H1 (cell line): Measurements from ENCODE around the gene C1GALT1. TPM values are rescaled to one million over a fixed set of nuclear protein-coding genes. Genes with fewer than 3 reads are reported as not detected.

Experiments
- BRCA1 ChIP-seq: IDR thresholded peaks from 2 replicates; pipeline ENCODE4 v1.6.1; 2012; ENCODE audit warnings: low read depth, low read length, improper control_type of control experiment
- CBX5 ChIP-seq: fragments of 300-800, 300-1000 bp; sonication (generic); IDR thresholded peaks from 2 replicates; pipeline ENCODE4 v1.7.1; 2016; ENCODE audit warnings: antibody characterized with exemption, low read length, low read depth
- CHD1 ChIP-seq: IDR thresholded peaks from 2 replicates; pipeline ENCODE4 v1.6.1; 2012; ENCODE audit warnings: low read depth, low read length, improper control_type of control experiment
- FOSL1 ChIP-seq: IDR thresholded peaks from 2 replicates; pipeline ENCODE4 v1.6.1; 2011; ENCODE audit warnings: mild to moderate bottlenecking, low read depth, low read length, moderate library complexity; ENCODE audit not compliant: insufficient read depth
- KDM1A ChIP-seq: fragments of 200-600, 300-600 bp; sonication (generic); IDR thresholded peaks from 2 replicates; pipeline ENCODE4 v1.7.1; 2016; ENCODE audit warnings: mild to moderate bottlenecking, low read length, borderline replicate concordance
- TBP ChIP-seq: IDR thresholded peaks from 2 replicates; pipeline ENCODE4 v1.6.1; 2011; ENCODE audit warnings: low read depth, low read length, improper control_type of control experiment
- polyA plus RNA-seq, 7 experiments: library from polyadenylated mRNA; depleted of rRNA in 3 of 7; stranded (reverse) in 5 of 7; unstranded in 2 of 7; fragments of >200 nt in 5 of 7; fragments of 200-250 nt in 2 of 7; gene quantifications; 1 replicate in 5 of 7; 2 replicates in 1 of 7; 4 replicates in 1 of 7; pipeline versions ENCODE4 v1.2.1 to v1.2.3, GENCODE V29; 2011 to 2013; ENCODE audit warnings: missing spikeins in 2 of 7, mixed read lengths in 2 of 7
- total RNA-seq: library from RNA; stranded (reverse); fragmentation: NEBNext Ultra II Directional; extraction: Animal tissue kit (Norgen Biotek cat#: 25700); gene quantifications from 2 replicates; pipeline ENCODE4 v1.2.1, GENCODE V29; 2021
- TF ChIP-seq, protein P1 (sequence below): fragments of 300-600 bp; sonication (generic); IDR thresholded peaks from 2 replicates; pipeline ENCODE4 v1.7.1; 2012; ENCODE audit warnings: low read length, moderate library complexity, mild to moderate bottlenecking, inconsistent platforms; ENCODE audit not compliant: insufficient replicate concordance
- TF ChIP-seq, protein P2 (sequence below): IDR thresholded peaks from 2 replicates; pipeline ENCODE4 v1.6.1; 2012; ENCODE audit warnings: low read length, inconsistent platforms

The C1GALT1 gene
- total and polyA plus RNA-seq, 2 of the 8 experiments (the other 6 are each of a cell fraction or from before 2014, with no cell fraction given), result 18.7 to 94.2 TPM

DNA sequence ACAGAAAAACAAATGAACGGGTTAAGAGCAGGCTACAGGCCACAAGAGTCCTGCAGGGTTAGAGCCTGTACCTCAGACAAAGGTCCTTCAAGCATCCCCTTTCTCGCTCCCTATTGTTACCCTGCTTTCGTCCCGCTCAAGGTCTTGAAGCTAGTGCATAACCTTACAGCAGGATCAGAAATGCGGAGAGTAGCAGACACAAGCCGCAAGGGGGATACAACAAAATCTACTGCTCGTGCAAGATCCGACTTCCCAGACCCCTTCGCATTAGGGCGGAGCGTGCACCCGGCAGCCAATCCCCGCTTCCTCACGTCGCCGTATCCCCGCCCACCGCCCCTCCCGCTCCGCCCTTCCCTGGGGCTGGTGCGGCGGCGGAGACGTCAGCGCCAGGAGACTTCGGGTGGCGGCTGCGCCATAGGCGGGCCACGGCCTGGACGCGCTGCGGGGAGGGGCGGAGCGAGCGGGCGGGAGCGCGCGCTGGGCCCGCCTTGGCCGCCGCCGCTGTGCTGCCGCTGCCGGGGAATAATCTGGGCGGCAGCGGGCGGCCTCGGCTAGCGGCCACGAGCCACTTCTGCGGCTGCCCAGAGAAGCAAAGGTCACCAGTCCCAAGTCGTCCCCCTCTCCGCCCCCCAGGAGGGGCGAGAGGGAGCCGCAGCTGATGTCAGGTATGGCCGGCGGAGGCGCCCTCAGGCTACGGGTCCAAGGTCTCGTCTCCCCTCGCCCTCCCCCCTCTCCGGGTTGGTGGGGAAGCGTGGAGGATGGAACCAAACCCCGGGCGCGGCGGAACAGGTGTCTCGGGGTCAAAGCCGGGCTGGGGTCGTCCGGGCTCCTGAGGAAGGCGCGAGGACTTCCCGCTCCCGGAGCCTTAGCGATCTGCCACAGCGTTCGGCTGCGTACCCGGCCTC, at the start of gene C1GALT1 (continued):
- TF ChIP-seq, protein P1, sequence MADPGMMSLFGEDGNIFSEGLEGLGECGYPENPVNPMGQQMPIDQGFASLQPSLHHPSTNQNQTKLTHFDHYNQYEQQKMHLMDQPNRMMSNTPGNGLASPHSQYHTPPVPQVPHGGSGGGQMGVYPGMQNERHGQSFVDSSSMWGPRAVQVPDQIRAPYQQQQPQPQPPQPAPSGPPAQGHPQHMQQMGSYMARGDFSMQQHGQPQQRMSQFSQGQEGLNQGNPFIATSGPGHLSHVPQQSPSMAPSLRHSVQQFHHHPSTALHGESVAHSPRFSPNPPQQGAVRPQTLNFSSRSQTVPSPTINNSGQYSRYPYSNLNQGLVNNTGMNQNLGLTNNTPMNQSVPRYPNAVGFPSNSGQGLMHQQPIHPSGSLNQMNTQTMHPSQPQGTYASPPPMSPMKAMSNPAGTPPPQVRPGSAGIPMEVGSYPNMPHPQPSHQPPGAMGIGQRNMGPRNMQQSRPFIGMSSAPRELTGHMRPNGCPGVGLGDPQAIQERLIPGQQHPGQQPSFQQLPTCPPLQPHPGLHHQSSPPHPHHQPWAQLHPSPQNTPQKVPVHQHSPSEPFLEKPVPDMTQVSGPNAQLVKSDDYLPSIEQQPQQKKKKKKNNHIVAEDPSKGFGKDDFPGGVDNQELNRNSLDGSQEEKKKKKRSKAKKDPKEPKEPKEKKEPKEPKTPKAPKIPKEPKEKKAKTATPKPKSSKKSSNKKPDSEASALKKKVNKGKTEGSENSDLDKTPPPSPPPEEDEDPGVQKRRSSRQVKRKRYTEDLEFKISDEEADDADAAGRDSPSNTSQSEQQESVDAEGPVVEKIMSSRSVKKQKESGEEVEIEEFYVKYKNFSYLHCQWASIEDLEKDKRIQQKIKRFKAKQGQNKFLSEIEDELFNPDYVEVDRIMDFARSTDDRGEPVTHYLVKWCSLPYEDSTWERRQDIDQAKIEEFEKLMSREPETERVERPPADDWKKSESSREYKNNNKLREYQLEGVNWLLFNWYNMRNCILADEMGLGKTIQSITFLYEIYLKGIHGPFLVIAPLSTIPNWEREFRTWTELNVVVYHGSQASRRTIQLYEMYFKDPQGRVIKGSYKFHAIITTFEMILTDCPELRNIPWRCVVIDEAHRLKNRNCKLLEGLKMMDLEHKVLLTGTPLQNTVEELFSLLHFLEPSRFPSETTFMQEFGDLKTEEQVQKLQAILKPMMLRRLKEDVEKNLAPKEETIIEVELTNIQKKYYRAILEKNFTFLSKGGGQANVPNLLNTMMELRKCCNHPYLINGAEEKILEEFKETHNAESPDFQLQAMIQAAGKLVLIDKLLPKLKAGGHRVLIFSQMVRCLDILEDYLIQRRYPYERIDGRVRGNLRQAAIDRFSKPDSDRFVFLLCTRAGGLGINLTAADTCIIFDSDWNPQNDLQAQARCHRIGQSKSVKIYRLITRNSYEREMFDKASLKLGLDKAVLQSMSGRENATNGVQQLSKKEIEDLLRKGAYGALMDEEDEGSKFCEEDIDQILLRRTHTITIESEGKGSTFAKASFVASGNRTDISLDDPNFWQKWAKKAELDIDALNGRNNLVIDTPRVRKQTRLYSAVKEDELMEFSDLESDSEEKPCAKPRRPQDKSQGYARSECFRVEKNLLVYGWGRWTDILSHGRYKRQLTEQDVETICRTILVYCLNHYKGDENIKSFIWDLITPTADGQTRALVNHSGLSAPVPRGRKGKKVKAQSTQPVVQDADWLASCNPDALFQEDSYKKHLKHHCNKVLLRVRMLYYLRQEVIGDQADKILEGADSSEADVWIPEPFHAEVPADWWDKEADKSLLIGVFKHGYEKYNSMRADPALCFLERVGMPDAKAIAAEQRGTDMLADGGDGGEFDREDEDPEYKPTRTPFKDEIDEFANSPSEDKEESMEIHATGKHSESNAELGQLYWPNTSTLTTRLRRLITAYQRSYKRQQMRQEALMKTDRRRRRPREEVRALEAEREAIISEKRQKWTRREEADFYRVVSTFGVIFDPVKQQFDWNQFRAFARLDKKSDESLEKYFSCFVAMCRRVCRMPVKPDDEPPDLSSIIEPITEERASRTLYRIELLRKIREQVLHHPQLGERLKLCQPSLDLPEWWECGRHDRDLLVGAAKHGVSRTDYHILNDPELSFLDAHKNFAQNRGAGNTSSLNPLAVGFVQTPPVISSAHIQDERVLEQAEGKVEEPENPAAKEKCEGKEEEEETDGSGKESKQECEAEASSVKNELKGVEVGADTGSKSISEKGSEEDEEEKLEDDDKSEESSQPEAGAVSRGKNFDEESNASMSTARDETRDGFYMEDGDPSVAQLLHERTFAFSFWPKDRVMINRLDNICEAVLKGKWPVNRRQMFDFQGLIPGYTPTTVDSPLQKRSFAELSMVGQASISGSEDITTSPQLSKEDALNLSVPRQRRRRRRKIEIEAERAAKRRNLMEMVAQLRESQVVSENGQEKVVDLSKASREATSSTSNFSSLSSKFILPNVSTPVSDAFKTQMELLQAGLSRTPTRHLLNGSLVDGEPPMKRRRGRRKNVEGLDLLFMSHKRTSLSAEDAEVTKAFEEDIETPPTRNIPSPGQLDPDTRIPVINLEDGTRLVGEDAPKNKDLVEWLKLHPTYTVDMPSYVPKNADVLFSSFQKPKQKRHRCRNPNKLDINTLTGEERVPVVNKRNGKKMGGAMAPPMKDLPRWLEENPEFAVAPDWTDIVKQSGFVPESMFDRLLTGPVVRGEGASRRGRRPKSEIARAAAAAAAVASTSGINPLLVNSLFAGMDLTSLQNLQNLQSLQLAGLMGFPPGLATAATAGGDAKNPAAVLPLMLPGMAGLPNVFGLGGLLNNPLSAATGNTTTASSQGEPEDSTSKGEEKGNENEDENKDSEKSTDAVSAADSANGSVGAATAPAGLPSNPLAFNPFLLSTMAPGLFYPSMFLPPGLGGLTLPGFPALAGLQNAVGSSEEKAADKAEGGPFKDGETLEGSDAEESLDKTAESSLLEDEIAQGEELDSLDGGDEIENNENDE, result no peak
- TF ChIP-seq CBX5, result no peak
- peak; percentile 83 for TF ChIP-seq TBP
- TF ChIP-seq KDM1A, result no peak
- TF ChIP-seq, protein P2, sequence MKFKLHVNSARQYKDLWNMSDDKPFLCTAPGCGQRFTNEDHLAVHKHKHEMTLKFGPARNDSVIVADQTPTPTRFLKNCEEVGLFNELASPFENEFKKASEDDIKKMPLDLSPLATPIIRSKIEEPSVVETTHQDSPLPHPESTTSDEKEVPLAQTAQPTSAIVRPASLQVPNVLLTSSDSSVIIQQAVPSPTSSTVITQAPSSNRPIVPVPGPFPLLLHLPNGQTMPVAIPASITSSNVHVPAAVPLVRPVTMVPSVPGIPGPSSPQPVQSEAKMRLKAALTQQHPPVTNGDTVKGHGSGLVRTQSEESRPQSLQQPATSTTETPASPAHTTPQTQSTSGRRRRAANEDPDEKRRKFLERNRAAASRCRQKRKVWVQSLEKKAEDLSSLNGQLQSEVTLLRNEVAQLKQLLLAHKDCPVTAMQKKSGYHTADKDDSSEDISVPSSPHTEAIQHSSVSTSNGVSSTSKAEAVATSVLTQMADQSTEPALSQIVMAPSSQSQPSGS, result no peak
- no peak for TF ChIP-seq FOSL1
- no peak for TF ChIP-seq CHD1
- no peak for TF ChIP-seq BRCA1
